HG03521 (cell line): ENCODE data around the gene CORO2A.
"Not testable (repeated sequence)": the region's sequence is repeated elsewhere in the genome, so short reads cannot be mapped to it uniquely, and the experiment has no call there.

Source experiments
- ATAC-seq: cut with Tn5 transposase; IDR thresholded peaks from one replicate; pipeline ENCODE4 v1.9.1; 2021; ENCODE audit warnings: mild to moderate bottlenecking, moderate library complexity; ENCODE audit not compliant: unreplicated experiment

CORO2A gene

GRCh38 chr9:98191671-98192502 lies 550 bp downstream of the CORO2A start:
- no peak for ATAC-seq

- ATAC-seq, result no peak
These were observed 1.2 kb downstream of the CORO2A start for GRCh38 chr9:98191181-98191608.

- no peak for ATAC-seq
These were observed 1.7 kb downstream of the CORO2A start for GRCh38 chr9:98190757-98191105.

- ATAC-seq, result no peak
These were observed 3.0 kb downstream of the CORO2A start for GRCh38 chr9:98189412-98189811.

GRCh38 chr9:98187926-98188325 lies 4.5 kb downstream of the CORO2A start:
- ATAC-seq, result no peak

- no peak for ATAC-seq
These were observed 6.2 kb downstream of the CORO2A start for GRCh38 chr9:98186236-98186635.

- ATAC-seq, result no peak
These were observed 6.7 kb downstream of the CORO2A start for GRCh38 chr9:98185611-98186171.

- no peak for ATAC-seq
These were observed 7.3 kb downstream of the CORO2A start for GRCh38 chr9:98185021-98185567.

- ATAC-seq, result no peak
These were observed 8.1 kb downstream of the CORO2A start for GRCh38 chr9:98184326-98184725.

GRCh38 chr9:98182889-98183599 lies 9.4 kb downstream of the CORO2A start:
- no peak for ATAC-seq

- no peak for ATAC-seq
These were observed 10.2 kb downstream of the CORO2A start for GRCh38 chr9:98182069-98182820.

- ATAC-seq, result no peak
These were observed 10.7 kb downstream of the CORO2A start for GRCh38 chr9:98181746-98182068.

- no peak for ATAC-seq
These were observed 11.4 kb downstream of the CORO2A start for GRCh38 chr9:98180996-98181395.

GRCh38 chr9:98178874-98179850 lies 13.3 kb downstream of the CORO2A start:
- no peak for ATAC-seq

GRCh38 chr9:98176391-98177259 lies 15.8 kb downstream of the CORO2A start:
- ATAC-seq, result no peak

- ATAC-seq, result no peak
These were observed 16.7 kb downstream of the CORO2A start for GRCh38 chr9:98175762-98176161.

- no peak for ATAC-seq
These were observed 17.3 kb downstream of the CORO2A start for GRCh38 chr9:98175028-98175569.

GRCh38 chr9:98174502-98174918 lies 17.9 kb downstream of the CORO2A start:
- not testable (repeated sequence) for ATAC-seq

GRCh38 chr9:98173181-98173580 lies 19.3 kb downstream of the CORO2A start:
- no peak for ATAC-seq
